ENCODE data around the gene LTBP2.
"Not testable (repeated sequence)": the region's sequence is repeated elsewhere in the genome, so short reads cannot be mapped to it uniquely, and the experiment has no call there.

LTBP2 gene

GRCh38 chr14:74538411-74539391 lies 73.3 kb downstream of the LTBP2 start:
- H3K36me3 ChIP-seq (ENCODE audit: control insufficient read depth, insufficient read depth, low read length): no peaks in the 10 kb centered on the region
- no peaks in the 10 kb centered on the region for H3K4me1 ChIP-seq (ENCODE audit: control insufficient read depth, insufficient read depth, low read length)
- no peak overlapping the region for H3K4me3 ChIP-seq (ENCODE audit: low read depth, low read length)
- no peak overlapping the region for H3K9ac ChIP-seq (ENCODE audit: low read depth, low read length)
- H3K27me3 ChIP-seq (ENCODE audit: control insufficient read depth, insufficient read depth, low read length): no peaks in the 10 kb centered on the region
- H3K9me3 ChIP-seq (ENCODE audit: control insufficient read depth, insufficient read depth, low read length): no peaks in the 10 kb centered on the region

DNA sequence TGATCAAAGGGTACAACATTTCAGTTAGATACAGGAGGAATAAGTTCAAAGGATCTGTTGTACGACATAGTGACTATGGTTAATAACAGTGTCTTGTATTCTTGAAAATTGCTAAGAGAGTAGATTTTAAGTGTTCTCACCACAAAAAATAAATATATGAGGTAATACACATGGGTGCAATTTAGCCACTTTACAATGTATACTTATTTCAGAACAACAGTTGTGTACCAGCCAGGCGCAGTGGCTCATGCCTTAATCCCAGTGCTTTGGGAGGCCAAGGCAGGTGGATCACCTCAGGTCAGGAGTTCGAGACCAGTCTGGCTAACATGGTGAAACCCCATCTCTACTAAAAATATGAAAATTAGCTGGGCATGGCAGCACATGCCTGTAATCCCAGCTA lies 75.7 kb downstream of the LTBP2 start:
- H3K4me3 ChIP-seq (ENCODE audit: low read depth, low read length); H3K27me3 ChIP-seq (ENCODE audit: control insufficient read depth, insufficient read depth, low read length); H3K36me3 ChIP-seq (ENCODE audit: control insufficient read depth, insufficient read depth, low read length); H3K4me1 ChIP-seq (ENCODE audit: control insufficient read depth, insufficient read depth, low read length); H3K9me3 ChIP-seq (ENCODE audit: control insufficient read depth, insufficient read depth, low read length); H3K9ac ChIP-seq (ENCODE audit: low read depth, low read length): not testable (repeated sequence)

- peaks cover 2% of the 10 kb centered on the region for H3K4me1 ChIP-seq (ENCODE audit: control insufficient read depth, insufficient read depth, low read length)
Observed at GRCh38 chr14:74535756-74536325, 76.2 kb downstream of the LTBP2 start.

DNA sequence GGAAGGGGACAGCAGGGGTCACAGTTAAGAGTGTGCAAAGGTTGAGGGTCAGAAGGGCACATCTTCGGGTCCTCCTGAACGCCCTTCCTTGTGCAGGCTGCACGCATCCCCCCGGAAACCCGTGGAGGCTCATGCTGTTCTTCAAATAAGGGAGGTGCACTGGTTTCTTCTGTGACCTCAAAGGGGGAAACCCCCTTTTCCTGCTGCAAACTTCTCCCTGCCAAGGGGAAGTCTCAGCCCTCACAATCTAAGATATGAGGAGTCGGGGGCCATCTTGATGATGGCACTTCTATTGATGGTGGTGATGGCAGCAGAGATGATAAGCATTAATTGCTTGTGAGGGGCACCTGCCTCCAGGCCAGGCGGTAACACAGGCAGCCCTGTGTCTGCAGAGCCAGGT lies 78.5 kb downstream of the LTBP2 start:
- peaks cover 2% of the 10 kb centered on the region for H3K36me3 ChIP-seq (ENCODE audit: control insufficient read depth, insufficient read depth, low read length)

More at GRCh38 chr14:74535756-74536325, 76.2 kb downstream of the LTBP2 start:
- no peak overlapping the region for H3K9ac ChIP-seq (ENCODE audit: low read depth, low read length)
- H3K9me3 ChIP-seq (ENCODE audit: control insufficient read depth, insufficient read depth, low read length): no peaks in the 10 kb centered on the region
- H3K4me3 ChIP-seq (ENCODE audit: low read depth, low read length): no peak overlapping the region
- H3K36me3 ChIP-seq (ENCODE audit: control insufficient read depth, insufficient read depth, low read length): peaks cover 2% of the 10 kb centered on the region
- no peaks in the 10 kb centered on the region for H3K27me3 ChIP-seq (ENCODE audit: control insufficient read depth, insufficient read depth, low read length)

GRCh38 chr14:74532246-74532645 lies 79.8 kb downstream of the LTBP2 start:
- peaks cover 2% of the 10 kb centered on the region for H3K4me1 ChIP-seq (ENCODE audit: control insufficient read depth, insufficient read depth, low read length)
- no peak overlapping the region for H3K9ac ChIP-seq (ENCODE audit: low read depth, low read length)
- H3K36me3 ChIP-seq (ENCODE audit: control insufficient read depth, insufficient read depth, low read length): peaks cover 2% of the 10 kb centered on the region
- no peak overlapping the region for H3K4me3 ChIP-seq (ENCODE audit: low read depth, low read length)
- no peaks in the 10 kb centered on the region for H3K9me3 ChIP-seq (ENCODE audit: control insufficient read depth, insufficient read depth, low read length)
- H3K27me3 ChIP-seq (ENCODE audit: control insufficient read depth, insufficient read depth, low read length): no peaks in the 10 kb centered on the region

More for the DNA sequence above, 78.5 kb downstream of the LTBP2 start:
- no peak overlapping the region for H3K4me3 ChIP-seq (ENCODE audit: low read depth, low read length)
- no peaks in the 10 kb centered on the region for H3K9me3 ChIP-seq (ENCODE audit: control insufficient read depth, insufficient read depth, low read length)
- no peak overlapping the region for H3K9ac ChIP-seq (ENCODE audit: low read depth, low read length)
- peaks cover 2% of the 10 kb centered on the region for H3K4me1 ChIP-seq (ENCODE audit: control insufficient read depth, insufficient read depth, low read length)
- no peaks in the 10 kb centered on the region for H3K27me3 ChIP-seq (ENCODE audit: control insufficient read depth, insufficient read depth, low read length)

- H3K9me3 ChIP-seq (ENCODE audit: control insufficient read depth, insufficient read depth, low read length): no peaks in the 10 kb centered on the region
- peaks cover 2% of the 10 kb centered on the region for H3K36me3 ChIP-seq (ENCODE audit: control insufficient read depth, insufficient read depth, low read length)
- H3K4me1 ChIP-seq (ENCODE audit: control insufficient read depth, insufficient read depth, low read length): peaks cover 2% of the 10 kb centered on the region
- no peaks in the 10 kb centered on the region for H3K27me3 ChIP-seq (ENCODE audit: control insufficient read depth, insufficient read depth, low read length)
- no peak overlapping the region for H3K9ac ChIP-seq (ENCODE audit: low read depth, low read length)
- no peak overlapping the region for H3K4me3 ChIP-seq (ENCODE audit: low read depth, low read length)
Observed at GRCh38 chr14:74531467-74531866, 80.6 kb downstream of the LTBP2 start.

GRCh38 chr14:74531006-74531405 lies 81.0 kb downstream of the LTBP2 start:
- Histone ChIP-seq H3K9me3 (ENCODE audit: control insufficient read depth, insufficient read depth, low read length) (no peaks in the 10 kb centered on the region), H3K27me3 (ENCODE audit: control insufficient read depth, insufficient read depth, low read length) (no peaks in the 10 kb centered on the region), H3K36me3 (ENCODE audit: control insufficient read depth, insufficient read depth, low read length) (peaks cover 2% of the 10 kb centered on the region), H3K4me3 (ENCODE audit: low read depth, low read length) (no peak overlapping the region), H3K4me1 (ENCODE audit: control insufficient read depth, insufficient read depth, low read length) (peaks cover 2% of the 10 kb centered on the region), H3K9ac (ENCODE audit: low read depth, low read length) (no peak overlapping the region)

DNA sequence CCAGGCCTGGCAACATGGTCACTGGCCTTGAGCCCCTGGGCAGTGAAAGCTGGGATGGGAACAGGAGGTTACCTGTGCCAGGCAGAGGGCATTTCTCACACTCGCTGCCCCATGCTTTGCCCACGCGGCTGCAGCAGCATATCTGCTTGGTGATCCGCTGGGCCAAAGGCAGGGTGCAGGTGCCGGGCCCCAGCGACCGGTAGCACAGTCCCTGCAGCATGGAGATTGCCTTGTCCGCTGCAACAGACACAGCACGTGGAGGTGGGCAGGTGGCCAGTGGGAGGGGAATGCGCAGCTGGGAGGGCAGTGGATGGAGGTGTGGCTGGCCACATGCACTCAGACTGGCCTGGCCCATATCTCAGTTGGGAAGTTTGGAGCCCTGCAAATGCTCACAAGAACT lies 83.2 kb downstream of the LTBP2 start:
- no peak overlapping the region for H3K9ac ChIP-seq (ENCODE audit: low read depth, low read length)
- no peaks in the 10 kb centered on the region for H3K27me3 ChIP-seq (ENCODE audit: control insufficient read depth, insufficient read depth, low read length)
- H3K36me3 ChIP-seq (ENCODE audit: control insufficient read depth, insufficient read depth, low read length): peaks cover 2% of the 10 kb centered on the region
- H3K4me3 ChIP-seq (ENCODE audit: low read depth, low read length): no peak overlapping the region
- H3K9me3 ChIP-seq (ENCODE audit: control insufficient read depth, insufficient read depth, low read length): no peaks in the 10 kb centered on the region
- peaks cover 2% of the 10 kb centered on the region for H3K4me1 ChIP-seq (ENCODE audit: control insufficient read depth, insufficient read depth, low read length)

DNA sequence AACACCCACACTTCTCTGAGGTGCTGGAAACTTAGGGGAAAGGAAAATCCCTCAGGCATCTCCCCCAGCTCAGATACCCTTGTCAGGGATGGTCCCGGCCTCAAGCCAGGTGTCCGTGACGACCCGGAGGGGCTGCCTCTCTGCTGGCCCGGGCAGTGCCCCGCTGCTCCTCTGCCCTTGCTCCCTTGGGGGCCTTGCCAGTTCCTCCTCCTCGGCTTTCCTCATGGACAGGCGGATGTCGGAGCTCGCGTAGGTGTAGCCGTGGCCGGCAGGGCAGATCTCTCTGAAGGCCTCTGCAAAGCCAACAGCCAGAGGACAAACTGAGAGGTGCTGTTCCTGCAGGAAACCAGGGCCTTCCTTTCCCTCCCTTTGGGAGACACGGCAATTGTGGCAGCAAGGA lies 83.6 kb downstream of the LTBP2 start:
- Histone ChIP-seq H3K9ac (ENCODE audit: low read depth, low read length) (no peak overlapping the region), H3K4me3 (ENCODE audit: low read depth, low read length) (no peak overlapping the region), H3K27me3 (ENCODE audit: control insufficient read depth, insufficient read depth, low read length) (no peaks in the 10 kb centered on the region), H3K9me3 (ENCODE audit: control insufficient read depth, insufficient read depth, low read length) (no peaks in the 10 kb centered on the region), H3K36me3 (ENCODE audit: control insufficient read depth, insufficient read depth, low read length) (peaks cover 2% of the 10 kb centered on the region), H3K4me1 (ENCODE audit: control insufficient read depth, insufficient read depth, low read length) (peaks cover 2% of the 10 kb centered on the region)

DNA sequence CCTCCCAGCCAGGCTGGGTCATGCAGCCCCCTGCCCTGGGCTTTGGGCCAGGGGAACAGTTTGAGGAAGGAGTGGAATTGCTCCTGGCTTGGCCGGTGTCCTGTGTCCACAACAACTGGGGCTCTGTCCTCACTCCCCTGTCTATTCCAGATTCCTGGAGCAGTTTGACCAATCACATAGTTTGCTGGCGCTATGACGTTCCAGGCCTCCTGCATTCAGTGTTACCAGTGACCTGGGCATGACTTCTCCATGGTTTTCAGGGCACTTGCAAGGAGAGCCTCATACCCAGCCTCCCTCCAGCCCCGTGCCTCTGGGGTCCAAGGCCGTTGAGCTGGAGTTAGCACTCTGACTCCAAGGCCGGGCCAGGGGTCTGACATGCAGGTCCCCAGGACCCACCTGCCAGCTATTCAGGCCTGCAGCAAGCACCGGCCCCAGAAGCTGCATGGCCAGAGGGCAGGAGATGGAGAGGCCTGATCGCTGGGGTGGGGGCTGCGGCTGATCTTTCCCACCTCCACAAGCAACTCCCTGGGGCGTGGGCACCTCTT lies 84.2 kb downstream of the LTBP2 start:
- H3K9me3 ChIP-seq (ENCODE audit: control insufficient read depth, insufficient read depth, low read length): no peaks in the 10 kb centered on the region
- no peak overlapping the region for H3K4me3 ChIP-seq (ENCODE audit: low read depth, low read length)
- H3K4me1 ChIP-seq (ENCODE audit: control insufficient read depth, insufficient read depth, low read length): peaks cover 2% of the 10 kb centered on the region
- no peaks in the 10 kb centered on the region for H3K27me3 ChIP-seq (ENCODE audit: control insufficient read depth, insufficient read depth, low read length)
- no peak overlapping the region for H3K9ac ChIP-seq (ENCODE audit: low read depth, low read length)
- H3K36me3 ChIP-seq (ENCODE audit: control insufficient read depth, insufficient read depth, low read length): peaks cover 2% of the 10 kb centered on the region

GRCh38 chr14:74526854-74527585 lies 85.0 kb downstream of the LTBP2 start:
- no peak overlapping the region for H3K9ac ChIP-seq (ENCODE audit: low read depth, low read length)
- H3K9me3 ChIP-seq (ENCODE audit: control insufficient read depth, insufficient read depth, low read length): no peaks in the 10 kb centered on the region
- H3K27me3 ChIP-seq (ENCODE audit: control insufficient read depth, insufficient read depth, low read length): no peaks in the 10 kb centered on the region
- peaks cover 2% of the 10 kb centered on the region for H3K4me1 ChIP-seq (ENCODE audit: control insufficient read depth, insufficient read depth, low read length)
- peaks cover 2% of the 10 kb centered on the region for H3K36me3 ChIP-seq (ENCODE audit: control insufficient read depth, insufficient read depth, low read length)
- H3K4me3 ChIP-seq (ENCODE audit: low read depth, low read length): no peak overlapping the region

Data from iPS-15b (cell line).